SK-N-MC (cell line): Measurements from ENCODE around the gene ELMOD3.

Experiments
- EZH2 ChIP-seq: fragments of 200-600 bp; sonication (generic); IDR thresholded peaks from one replicate; pipeline ENCODE4 v1.6.1; 2017; ENCODE audit warnings: antibody characterized with exemption
- FOXP2 ChIP-seq: optimal IDR thresholded peaks from 2 replicates; pipeline ENCODE3; 2011; ENCODE audit warnings: mild to moderate bottlenecking, moderate library complexity; ENCODE audit not compliant: insufficient read depth; ENCODE audit errors: extremely low read length, control extremely low read depth
- POLR2AphosphoS5 ChIP-seq: IDR thresholded peaks from 2 replicates; pipeline ENCODE4 v1.6.1; 2012; ENCODE audit warnings: mild to moderate bottlenecking, low read depth, low read length, borderline replicate concordance

DNA sequence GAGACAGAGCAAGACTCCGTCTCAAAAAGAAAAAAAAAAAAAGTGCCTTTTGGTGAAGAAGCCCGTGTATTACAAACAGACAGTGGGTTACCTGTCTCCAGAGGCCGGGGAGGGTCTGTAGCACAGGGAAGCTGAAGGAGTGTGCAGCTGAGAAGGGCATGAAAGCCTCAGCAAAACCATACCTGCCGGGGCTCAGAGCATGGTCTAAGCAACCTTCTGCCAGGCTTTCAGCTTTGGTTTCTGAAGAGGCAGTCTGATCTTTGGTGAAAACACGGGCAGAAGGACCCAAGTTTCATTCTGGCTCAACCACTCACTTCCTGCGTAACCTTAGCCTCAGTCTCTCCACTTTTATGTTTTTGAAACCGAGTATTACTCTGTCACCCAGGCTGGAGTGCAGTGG is 85.4 kb downstream of the ELMOD3 start:
- TF ChIP-seq EZH2 (no peak), POLR2AphosphoS5 (no peak), FOXP2 (no peak)
